ENCODE data around the gene RNF214. TPM values are rescaled to one million over a fixed set of nuclear protein-coding genes. Genes with fewer than 3 reads are reported as not detected.

Gene RNF214
- total RNA-seq, 2 experiments from 2014 or later = 12.9 to 15.8 TPM

GRCh38 chr11:117251506-117251905 is 19.0 kb downstream of the RNF214 start:
- H3K9me3 Mint-ChIP-seq = no peaks in the 10 kb centered on the region
- Histone ChIP-seq H3K27ac (ENCODE audit: low read depth in 1 of 2, low read length in 2 of 2) (no peak overlapping the region), H3K9me3 (ENCODE audit: control insufficient read depth in 1 of 2, insufficient read depth in 1 of 2, low read length in 2 of 2) (no peaks in the 10 kb centered on the region), H3K27me3 (ENCODE audit: control insufficient read depth in 1 of 2, insufficient read depth in 2 of 2, low read length in 2 of 2) (no peaks in the 10 kb centered on the region), H3K4me3 (ENCODE audit: low read length) (no peak overlapping the region), H3K4me1 (ENCODE audit: insufficient read depth, low read length) (no peaks in the 10 kb centered on the region), H3K36me3 (ENCODE audit: insufficient read depth, low read length) (peaks cover 46% of the 10 kb centered on the region)
- H3K27ac Mint-ChIP-seq = no peak overlapping the region
- H3K27me3 Mint-ChIP-seq = no peaks in the 10 kb centered on the region
- no peaks in the 10 kb centered on the region for H3K4me1 Mint-ChIP-seq (ENCODE audit: low read depth)
- H3K4me3 Mint-ChIP-seq = no peak overlapping the region
- intact Hi-C loops (cut with DNase I, micrococcal nuclease) = no loop called here
- CTCF ChIA-PET = no interaction called here
- ATAC-seq (ENCODE audit: poor library complexity) = no peak
- no peak for DNase-seq
- TF ChIP-seq CTCF (IDR thresholded peaks at IDR 0.05) = no peak
- POLR2A ChIA-PET = no interaction called here
- H3K36me3 Mint-ChIP-seq (ENCODE audit: low read depth) = peaks cover 73% of the 10 kb centered on the region

GRCh38 chr11:117255966-117256365 is 23.5 kb downstream of the RNF214 start:
- Histone ChIP-seq H3K27ac (ENCODE audit: low read depth in 1 of 2, low read length in 2 of 2) (no peak overlapping the region), H3K27me3 (ENCODE audit: control insufficient read depth in 1 of 2, insufficient read depth in 2 of 2, low read length in 2 of 2) (no peaks in the 10 kb centered on the region), H3K9me3 (ENCODE audit: control insufficient read depth in 1 of 2, insufficient read depth in 1 of 2, low read length in 2 of 2) (no peaks in the 10 kb centered on the region), H3K4me3 (ENCODE audit: low read length) (no peak overlapping the region), H3K4me1 (ENCODE audit: insufficient read depth, low read length) (no peaks in the 10 kb centered on the region), H3K36me3 (ENCODE audit: insufficient read depth, low read length) (peaks cover 21% of the 10 kb centered on the region)
- Mint-ChIP-seq H3K4me3 (no peak overlapping the region), H3K36me3 (ENCODE audit: low read depth) (peaks cover 67% of the 10 kb centered on the region), H3K27ac (no peak overlapping the region), H3K27me3 (no peaks in the 10 kb centered on the region), H3K9me3 (no peaks in the 10 kb centered on the region), H3K4me1 (ENCODE audit: low read depth) (peaks cover 5% of the 10 kb centered on the region)
- DNase-seq (no peak), ATAC-seq (ENCODE audit: poor library complexity) (no peak)
- intact Hi-C loops (cut with DNase I, micrococcal nuclease) = no loop called here
- ChIA-PET POLR2A (no interaction called here), CTCF (no interaction called here)
- TF ChIP-seq CTCF (IDR thresholded peaks at IDR 0.05) = no peak

- no peaks in the 10 kb centered on the region for H3K9me3 Mint-ChIP-seq
- Histone ChIP-seq H3K9me3 (ENCODE audit: control insufficient read depth in 1 of 2, insufficient read depth in 1 of 2, low read length in 2 of 2) (no peaks in the 10 kb centered on the region), H3K36me3 (ENCODE audit: insufficient read depth, low read length) (peaks cover 21% of the 10 kb centered on the region), H3K27ac (ENCODE audit: low read depth in 1 of 2, low read length in 2 of 2) (no peak overlapping the region), H3K4me3 (ENCODE audit: low read length) (no peak overlapping the region), H3K4me1 (ENCODE audit: insufficient read depth, low read length) (no peaks in the 10 kb centered on the region), H3K27me3 (ENCODE audit: control insufficient read depth in 1 of 2, insufficient read depth in 2 of 2, low read length in 2 of 2) (no peaks in the 10 kb centered on the region)
- ChIA-PET POLR2A (interaction anchor here (0.7 kb wide), 1 partner anchor 8 kb away, joined by 3 read pairs; no protein-coding TSS in a partner anchor), CTCF (no interaction called here)
- H3K4me3 Mint-ChIP-seq = no peak overlapping the region
- ATAC-seq (ENCODE audit: poor library complexity) (no peak), DNase-seq (no peak)
- intact Hi-C loops (cut with DNase I, micrococcal nuclease) = no loop called here
- H3K36me3 Mint-ChIP-seq (ENCODE audit: low read depth) = peaks cover 64% of the 10 kb centered on the region
- H3K27me3 Mint-ChIP-seq = no peaks in the 10 kb centered on the region
- no peak overlapping the region for H3K27ac Mint-ChIP-seq
- peaks cover 5% of the 10 kb centered on the region for H3K4me1 Mint-ChIP-seq (ENCODE audit: low read depth)
- TF ChIP-seq CTCF (IDR thresholded peaks at IDR 0.05) = no peak
These were observed 24.1 kb downstream of the RNF214 start for GRCh38 chr11:117256573-117256972.

All from CD4-positive, alpha-beta T cell (primary cell).